ENCODE measurements around the gene DYNC2I2.
"Not testable (repeated sequence)": the region's sequence is repeated elsewhere in the genome, so short reads cannot be mapped to it uniquely, and the experiment has no call there.

The DYNC2I2 gene

DNA sequence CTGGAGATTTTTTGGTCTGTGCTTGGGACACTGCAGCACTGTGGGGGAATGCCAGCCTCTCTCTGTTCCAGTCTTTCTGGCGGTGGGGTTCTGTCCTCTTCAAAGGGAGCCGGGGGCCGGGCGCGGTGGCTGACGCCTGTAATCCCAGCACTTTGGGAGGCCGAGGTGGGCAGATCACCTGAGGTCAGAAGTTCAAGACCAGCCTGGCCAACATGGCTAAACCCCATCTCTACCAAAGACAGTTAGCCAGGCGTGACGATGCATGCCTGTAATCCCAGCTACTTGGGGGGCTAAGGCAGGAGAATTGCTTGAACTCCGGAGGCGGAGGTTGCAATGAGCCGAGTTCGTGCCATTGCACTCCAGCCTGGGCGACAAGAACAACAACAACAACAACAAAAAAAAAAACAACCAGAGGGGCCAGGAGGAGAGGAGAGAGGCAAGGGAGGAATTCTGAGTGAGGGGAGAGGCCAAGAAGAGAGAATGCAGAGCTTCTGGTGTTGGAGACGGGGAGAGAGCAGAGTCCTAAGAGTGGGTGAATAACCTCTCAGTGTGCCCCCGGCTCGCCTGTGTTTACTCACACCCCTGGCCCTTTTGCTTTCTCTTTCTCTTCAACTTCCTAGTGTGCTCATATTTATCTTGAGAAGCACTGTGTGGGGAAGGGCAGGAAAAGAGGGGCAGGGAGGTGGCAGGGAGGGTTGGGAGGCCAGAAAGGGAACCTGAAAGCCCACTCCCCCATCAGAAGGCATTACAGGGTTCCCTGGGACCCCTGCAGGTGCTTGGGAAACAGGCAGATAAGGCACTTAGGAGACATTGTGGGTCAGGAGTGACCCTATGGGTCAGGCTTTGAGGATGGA is 29.2 kb upstream of the DYNC2I2 start:
- DNase-seq = no peak

DNA sequence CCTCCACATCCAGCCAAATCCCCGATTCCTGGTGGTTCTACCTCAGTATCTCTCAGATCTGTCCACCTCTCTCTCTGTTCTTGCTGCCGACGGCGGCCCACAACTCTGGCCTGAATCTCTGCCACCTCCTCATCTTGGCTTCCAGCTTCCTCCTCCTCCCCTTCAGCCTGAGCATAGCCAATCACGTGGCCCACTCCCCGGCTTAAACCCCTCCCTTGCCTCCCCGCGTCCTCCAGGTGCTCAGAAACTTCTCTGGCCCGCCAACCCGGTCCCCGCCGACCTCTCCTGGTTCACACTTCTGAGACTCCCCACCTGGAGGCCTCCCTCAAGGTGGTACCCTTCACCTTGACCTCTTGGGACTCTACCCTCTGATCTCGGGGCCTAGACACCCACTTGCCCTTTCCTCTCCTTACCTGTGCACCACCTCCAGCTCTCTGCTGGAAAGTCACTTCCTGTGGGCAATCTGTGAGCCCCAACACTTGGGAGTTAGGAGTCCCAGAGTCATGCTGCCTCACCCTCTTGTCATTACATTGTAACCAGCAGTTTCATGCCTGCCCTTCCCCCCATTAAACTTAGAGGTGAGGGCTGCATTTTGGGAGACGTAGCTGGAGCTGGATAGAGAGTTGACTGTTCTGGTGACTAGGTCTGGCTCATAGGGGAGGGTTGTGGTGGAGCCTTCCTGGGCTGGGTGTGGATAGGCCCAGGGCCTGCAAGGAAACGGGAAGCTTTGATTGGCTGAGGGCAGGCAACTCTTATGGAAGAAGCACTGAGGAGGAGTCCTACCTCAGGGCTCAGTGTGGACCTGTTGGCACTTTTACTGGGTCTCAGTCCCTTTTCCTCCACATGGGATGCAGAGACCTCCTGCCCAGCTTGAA is 27.9 kb upstream of the DYNC2I2 start:
- no peak for DNase-seq

DNA sequence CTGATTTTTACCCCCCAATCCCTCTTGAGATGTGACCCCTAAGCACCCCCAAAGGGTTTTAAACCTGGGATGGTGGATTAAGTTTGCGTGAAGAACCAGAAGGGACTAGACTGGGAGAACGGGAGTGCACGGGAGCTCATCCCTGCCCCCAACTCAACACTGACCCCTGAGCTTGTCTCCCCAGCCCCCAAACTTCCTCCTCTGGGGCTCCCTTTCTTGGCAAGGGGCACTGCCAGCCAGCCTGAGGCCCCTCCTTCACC is 27.3 kb upstream of the DYNC2I2 start:
- no peak for DNase-seq

DNA sequence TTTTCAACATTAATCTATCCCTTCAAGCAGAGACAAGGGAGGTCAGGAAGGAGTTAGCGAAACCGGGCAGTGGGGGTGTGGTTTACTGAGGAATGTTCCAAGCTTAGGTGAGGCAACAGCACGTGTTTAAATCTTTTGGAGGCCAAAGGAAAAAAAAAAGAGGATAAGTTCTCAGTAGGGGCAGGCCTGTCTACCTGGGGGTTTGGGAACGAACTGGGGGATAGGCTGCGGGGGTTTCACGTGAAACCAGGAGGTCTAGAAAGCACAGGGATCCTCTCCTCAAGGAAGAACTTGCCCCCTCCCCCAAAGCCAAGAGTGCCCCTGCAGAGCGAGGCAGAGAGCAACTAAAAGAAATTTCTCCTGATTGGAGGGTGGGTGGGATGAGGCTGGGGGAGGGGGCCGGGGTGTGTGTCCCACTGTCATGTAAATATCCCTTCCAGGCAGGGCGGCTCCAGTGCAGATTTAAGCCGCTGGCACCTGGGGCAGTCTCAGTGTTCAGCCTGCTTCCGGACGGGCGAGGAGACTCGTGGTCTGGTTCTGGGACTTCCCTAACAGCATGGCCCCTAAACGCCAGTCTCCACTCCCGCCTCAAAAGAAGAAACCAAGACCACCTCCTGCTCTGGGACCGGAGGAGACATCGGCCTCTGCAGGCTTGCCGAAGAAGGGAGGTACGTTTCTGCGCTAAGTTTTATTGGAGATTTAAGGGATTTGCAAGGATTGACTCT is 26.9 kb upstream of the DYNC2I2 start:
- DNase-seq = no peak

DNA sequence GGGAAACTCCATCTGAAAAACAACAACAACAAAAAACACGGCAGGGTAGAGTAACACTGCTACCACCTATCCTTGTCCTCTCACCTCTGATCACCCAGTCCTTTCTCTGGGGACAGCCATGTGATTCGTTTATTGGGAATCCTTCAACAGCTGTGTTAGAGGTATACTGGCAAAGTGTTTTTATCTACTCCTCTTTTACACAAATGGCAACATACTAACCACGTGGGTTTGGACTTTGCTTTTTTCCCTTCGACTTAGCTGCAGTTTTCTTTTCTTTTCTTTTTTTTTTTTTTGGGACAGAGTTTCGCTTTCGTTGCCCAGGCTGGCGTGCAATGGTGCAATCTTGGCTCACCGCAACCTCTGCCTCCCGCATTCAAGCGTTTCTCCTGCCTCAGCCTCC is 21.1 kb upstream of the DYNC2I2 start:
- no peak for DNase-seq

DNA sequence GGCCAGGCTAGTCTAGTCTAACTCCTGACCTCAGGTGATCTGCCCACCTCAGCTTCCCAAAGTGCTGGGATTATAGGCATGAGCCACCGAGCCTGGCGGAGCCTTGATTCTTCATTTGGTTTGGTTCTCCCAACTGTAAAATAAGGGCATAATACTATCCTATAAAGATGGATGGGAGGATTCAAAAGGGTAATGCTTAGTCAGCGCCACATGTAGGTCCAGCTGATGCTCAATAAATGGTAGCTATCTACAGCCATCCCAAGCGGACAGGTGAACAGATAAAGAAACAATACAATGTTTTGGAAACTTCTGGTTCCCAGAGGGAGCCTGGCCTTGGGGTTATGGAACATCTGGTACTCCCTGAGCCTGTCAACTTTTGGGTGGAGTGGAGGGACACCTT is 18.7 kb upstream of the DYNC2I2 start:
- DNase-seq = no peak

DNA sequence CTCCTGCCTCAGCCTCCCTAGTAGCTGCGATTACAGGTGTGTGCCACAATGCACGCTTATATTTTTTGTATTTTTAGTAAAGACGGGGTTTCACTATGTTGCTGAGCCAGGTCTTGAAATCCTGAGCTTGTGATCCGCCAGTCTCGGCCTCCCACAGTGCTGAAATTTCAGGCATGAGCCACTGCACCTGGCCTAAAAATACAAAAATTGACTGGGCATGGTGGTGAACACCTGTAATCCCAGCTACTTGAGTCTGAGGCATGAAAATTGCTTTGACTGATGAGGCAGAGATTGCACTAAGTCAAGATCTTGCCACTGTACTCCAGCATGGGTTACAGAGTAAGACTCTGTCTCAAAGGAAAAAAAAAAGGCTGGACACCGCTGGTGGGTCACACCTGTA is 13.1 kb upstream of the DYNC2I2 start:
- no peak for DNase-seq

DNA sequence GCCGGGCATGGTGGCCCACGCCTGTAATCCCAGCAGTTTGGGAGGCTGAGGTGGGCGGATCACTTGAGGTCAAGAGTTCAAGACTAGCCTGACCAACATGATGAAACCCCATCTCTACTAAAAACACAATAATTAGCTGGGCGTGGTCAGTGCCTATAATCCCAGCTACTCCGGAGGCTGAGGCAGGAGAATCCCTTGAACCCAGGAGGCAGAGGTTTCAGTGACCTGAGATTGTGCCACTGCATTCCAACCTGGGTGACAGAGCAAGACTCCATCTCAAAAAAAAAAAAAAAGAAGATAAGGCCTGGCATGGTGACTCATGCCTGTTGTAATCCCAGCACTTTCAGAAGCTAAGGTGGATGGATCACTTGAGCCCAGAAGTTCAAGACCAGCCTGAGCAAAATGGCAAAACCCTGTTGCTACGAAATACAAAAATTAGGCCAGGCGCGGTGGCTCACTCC is 9.9 kb upstream of the DYNC2I2 start:
- not testable (repeated sequence) for DNase-seq

DNA sequence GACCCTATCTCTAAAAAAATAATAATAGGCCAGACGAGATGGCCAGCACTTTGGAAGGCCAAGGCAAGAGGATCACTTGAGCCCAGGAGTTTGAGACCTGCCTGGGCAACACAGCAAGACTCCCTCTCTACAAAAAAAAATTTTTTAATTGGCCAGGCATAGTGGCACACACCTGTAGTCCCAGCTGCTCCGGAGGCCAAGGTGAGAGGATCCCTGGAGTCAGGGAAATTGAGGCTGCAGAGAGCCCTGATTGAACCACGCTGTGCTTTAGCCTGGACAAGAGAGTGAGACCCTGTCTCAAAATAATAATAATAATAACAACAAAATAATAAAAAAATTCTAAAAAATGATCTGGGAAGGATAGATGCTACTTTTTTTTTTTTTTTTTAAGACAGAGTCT is 1.1 kb upstream of the DYNC2I2 start:
- no peak for DNase-seq

DNA sequence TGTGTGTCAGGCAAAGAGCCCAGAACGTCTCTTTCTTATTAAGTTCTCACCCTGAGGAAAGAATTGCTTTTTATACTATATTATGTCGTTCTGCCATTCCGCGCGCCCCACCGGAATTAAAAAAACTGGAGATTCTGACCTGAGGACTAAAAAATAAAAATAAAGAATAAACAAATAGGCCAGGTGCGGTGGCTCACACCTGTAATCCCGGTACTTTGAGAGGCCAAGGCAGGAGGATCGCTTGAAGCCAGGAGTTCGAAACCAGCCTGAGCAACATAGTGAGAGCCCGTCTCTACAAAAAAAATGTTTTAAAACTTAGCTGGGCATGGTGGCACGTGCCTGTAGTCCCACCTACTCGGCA is 677 bp upstream of the DYNC2I2 start:
- DNase-seq = no peak

DNA sequence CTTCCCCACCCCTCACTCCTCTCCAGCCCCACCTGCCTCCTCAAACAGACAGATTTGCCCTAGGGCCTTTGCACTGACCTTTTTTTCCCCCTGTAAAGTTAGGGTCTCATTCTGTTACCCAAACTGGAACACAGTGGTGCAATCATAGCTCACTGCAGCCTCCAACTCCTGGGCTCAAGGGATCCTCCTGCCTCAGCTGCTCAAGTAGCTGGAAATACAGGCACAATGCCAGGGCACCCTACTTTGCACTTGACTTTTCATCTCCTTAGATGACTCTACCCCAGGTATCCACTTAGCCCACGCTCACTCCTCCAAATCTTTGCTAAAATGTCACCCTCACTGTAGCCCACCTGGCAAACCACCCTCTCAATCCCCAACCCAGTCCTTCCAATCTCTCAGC is 2.2 kb downstream of the DYNC2I2 start:
- DNase-seq = no peak

DNA sequence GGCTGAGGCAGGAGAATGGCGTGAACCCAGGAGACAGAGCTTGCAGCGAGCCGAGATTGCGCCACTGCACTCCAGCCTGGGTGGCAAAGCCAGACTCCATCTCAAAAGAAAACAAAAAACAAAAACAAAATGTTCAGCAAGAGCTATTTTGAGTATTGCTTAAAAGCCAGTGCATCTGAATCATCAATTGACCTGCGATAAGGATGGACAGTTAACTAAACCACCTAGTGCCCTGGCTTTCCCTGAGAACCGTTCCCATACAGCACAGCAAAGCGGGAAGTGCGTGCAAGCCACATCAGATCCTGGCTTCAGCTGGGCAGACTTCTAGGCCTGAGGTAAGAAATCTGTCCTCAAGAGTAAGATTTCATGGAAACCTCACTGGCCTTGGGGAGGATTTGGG is 2.7 kb downstream of the DYNC2I2 start:
- no peak for DNase-seq

DNA sequence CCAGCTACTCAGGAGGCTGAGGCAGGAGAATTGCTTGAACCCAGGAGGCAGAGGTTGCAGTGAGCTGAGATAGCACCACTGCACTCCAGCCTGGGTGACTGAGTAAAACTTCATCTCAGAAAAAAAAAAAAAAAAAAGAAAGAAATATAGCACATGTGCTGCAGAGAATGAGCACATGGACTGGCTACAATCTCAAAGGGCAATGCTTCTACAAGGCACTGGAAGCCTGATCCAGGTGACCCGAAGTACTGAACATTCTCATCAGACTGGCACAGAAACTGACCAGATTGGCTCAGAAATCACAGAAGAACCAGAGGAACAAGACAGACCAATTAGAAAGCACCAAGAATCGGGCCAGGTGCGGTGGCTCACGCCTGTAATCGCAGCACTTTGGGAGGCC is 4.8 kb downstream of the DYNC2I2 start:
- DNase-seq = no peak

DNA sequence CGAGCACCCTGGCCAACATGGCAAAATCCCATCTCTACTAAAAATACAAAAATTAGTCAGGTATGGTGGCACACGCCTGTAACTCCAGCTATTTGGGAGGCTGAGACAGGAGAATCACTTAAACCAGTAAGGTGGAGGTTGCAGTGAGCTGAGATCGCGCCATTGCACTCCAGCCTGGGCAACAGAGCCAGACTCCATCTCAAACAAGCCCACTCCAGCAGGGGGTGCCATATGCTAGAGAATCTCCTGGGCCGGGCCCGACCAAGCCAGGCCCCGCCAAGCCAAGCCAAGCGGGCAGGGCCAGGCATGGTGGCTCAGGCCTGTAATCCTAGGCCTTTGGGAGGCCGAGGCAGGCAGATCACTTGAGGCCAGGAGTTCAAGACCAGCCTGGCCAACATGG is 8.4 kb downstream of the DYNC2I2 start:
- not testable (repeated sequence) for DNase-seq

DNA sequence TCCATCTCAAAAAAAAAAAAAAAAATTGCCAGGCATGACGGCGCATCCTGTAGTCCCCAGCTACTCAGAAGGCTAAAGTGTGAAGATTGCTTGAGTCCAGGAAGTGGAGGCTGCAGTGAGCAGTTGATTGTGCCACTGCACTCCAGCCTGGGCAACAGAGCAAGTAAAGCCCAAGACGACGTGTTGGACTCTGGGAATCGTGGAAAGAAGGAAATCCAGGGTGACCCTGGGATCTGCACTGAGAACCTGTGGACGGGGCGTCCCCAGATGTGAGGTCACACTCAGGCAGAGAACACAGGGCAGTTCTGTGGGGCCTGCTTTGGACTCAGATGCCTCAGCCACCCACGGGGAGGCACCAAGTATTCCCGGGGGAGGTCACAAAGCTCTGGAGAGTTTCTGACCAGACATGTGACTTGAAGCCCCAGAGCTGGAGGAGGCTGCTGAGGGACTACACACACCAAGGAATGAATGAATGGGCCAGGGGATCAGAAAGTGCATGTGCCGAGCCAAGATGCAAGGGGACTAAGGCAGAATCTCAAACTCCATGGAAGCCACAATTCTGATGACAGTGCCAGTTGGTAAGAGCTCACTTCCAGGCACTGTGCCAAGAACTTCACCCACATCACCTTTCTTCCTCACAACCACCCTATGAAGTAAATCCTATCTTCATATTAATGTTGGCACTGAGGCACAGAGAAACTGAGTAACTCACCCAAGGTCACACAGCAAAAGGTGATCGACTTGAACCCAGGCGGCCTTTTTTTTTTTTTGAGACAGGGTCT is 12.9 kb downstream of the DYNC2I2 start:
- no peak for DNase-seq

DNA sequence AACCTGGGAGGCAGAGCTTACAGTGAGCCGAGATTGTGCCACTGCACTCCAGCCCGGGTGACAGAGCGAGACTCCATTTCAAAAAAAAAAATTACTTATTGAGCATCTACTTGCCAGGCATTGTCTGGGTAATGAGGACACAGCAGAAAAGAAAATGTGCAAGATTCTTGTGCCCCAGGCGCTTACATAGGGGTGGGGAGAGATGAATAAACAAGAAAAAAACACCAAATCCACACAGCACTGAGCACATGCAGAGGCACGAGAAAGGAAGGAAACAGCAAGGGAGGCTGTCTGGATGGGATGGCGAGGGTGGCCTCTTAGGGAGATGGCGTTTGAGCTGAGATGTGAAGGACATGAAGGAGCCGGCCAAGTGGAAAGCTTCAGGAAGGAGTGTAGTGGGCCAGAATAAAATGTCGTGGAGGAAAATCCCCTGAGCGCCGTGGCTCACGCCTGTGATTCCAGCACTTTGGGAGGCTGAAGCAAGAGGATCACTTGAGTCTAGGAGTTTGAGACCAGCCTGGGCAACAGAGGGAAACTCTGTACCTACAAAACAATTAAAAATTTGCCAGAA is 13.9 kb downstream of the DYNC2I2 start:
- DNase-seq = no peak

DNA sequence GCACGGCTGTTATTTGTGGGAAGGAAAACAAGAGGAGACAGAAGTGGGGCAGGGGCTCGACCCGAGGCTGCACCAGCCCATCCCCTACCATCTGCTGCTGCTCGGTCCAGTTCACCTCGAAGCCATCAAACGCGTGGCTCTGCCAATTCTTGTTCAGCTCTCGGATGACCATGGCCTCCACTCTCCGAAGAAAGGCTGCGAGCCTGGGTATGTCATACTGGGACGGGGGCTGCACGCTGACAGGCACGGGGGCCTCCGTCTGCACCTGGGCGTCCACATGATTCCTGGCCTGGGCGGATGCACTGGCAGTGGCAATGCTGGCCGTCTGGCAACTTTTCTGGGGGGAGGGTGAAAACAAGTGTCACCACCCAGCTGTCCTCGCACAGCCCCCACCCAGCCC is 16.0 kb downstream of the DYNC2I2 start:
- no peak for DNase-seq

DNA sequence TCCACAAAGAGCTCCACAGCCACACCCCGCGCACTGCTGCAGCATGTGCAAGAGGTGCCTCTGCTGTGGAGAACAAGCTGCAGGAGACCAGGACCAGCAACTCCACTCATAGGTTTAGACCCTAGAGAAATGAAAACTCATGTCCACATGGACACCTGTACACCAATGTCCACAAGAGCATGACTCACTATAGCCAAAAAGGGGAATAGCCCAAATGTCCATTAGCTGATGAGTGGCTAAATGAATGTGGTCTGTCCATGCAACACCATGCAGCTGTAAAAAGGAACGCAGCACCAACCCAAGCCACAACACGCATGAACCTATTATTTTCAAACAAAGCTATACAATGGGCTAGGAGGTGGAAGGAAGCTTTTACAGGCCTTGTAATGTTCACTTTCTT is 18.1 kb downstream of the DYNC2I2 start:
- DNase-seq = no peak

DNA sequence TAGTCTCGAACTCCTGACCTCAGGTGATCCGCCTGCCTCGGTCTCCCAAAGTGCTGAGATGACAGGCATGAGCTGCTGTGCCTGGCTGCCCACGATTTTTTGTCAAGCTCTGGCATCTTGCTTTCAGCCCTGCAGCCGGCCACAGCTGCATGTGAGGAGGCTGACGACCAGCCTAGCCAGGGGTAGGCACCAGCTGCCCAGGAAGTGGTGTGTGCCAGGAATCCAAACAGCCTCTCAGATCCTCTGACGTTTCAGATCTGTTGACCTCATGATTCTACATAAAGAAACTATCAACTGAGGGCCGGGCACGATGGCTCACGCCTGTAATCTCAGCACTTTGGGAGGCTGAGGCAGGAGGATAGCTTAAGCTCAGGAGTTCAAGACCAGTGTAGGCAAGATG is 19.0 kb downstream of the DYNC2I2 start:
- DNase-seq = no peak

DNA sequence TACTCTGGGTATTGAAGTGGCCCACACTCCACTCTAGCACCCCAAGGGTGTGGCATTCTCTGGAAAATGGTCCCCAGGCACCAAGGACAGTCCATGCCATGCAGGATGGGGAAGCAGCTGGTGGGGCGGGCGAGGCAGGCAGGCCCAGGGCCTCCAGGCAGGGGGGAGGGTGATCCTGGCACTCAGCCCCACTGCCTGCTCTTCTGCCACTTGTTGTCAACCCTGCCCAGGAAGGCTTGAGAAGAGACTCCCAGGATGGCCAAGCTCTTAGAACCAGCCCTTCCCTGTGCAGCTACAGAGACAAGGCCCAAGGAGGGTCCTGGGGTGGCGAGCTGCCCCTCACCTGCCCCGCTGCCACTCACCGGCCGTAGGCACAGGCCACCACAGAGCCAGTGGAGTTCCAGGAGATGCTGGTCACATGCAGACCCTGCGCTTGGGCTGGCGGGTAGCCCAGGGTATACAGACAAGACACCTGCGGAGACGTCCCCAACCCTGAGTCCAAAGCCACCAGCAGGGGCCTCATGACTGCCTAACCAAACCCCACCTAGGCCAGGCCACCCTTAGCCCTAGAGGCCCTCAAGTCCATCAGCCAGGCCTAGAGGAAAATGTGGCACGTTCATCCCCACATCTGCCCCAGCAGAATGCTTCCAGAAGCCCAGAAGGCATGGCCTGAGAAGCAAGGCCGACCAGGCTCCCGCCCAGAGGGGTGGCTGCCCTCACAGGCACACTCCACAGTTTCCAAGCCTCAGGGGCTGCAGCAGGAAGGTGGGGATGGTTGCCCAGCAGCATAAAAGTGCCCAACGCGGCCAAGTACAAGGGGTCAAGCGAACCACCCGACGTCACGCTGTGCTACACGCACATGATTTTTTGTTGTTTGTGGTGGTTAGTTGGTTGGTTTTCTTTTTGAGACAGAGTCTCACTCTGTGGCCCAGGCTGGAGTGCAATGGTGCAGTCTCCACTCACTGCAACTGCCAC is 19.8 kb downstream of the DYNC2I2 start:
- DNase-seq = no peak

DNA sequence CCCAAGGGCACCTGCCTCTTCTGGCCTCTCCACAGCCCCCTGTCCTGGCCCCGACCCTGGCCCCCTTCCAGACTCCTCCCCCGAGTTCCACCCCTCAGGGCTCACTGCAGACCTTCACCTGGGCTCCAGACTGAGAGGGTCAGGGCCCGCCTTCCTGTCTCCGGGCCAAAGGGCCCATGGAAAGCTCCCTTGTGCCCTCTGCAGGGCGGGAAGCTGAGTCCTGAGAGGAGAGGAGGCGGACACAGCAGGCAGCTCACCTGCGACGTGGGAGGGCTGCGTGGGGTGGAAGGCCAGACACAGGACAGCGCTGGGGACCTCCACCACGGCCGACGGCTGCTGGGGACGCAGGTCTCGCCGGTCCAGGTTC is 20.6 kb downstream of the DYNC2I2 start:
- no peak for DNase-seq

All from NCI-H187 (cell line).